Adrenal gland (tissue), 12 donors: Measurements from ENCODE around the gene RHEX. TPM values are rescaled to one million over a fixed set of nuclear protein-coding genes. Genes with fewer than 3 reads are reported as not detected.
A peak's percentile ranks its signal among the peaks of the same experiment; 100 is the strongest.

ENCODE experiments used
- DNase-seq, 7 donors: peaks; one replicate each; pipeline ENCODE4 v3.0.0-alpha.2; 2019 to 2020
- H3K27ac ChIP-seq, 5 donors: fragments of 200-600 bp; sonication (generic) in 4 of 5; 1 replicate in 3 of 5; 2 replicates in 2 of 5; pipeline versions ENCODE4 v1.5.1 to v1.8.0; 2016 to 2020; ENCODE audit warnings: mild to moderate bottlenecking in 1 of 5
- H3K27me3 ChIP-seq: fragments of 200-600 bp; 2 replicates; pipeline ENCODE4 v1.8.0; 2021
- H3K36me3 ChIP-seq, 2 donors: fragments of 200-600 bp; replicated peaks in 1 of 2; 1 replicate in 1 of 2; 2 replicates in 1 of 2; pipeline versions ENCODE4 v1.5.1 to v1.8.0; 2018 to 2022
- H3K4me1 ChIP-seq, 2 donors: fragments of 200-600 bp; replicated peaks in 1 of 2; 1 replicate in 1 of 2; 2 replicates in 1 of 2; pipeline versions ENCODE4 v1.5.1 to v1.8.0; 2018 to 2021
- H3K4me3 ChIP-seq, 4 donors: fragments of 200-600 bp; sonication (generic) in 3 of 4; one replicate each; pipeline ENCODE4 v1.5.1; 2016 to 2018
- H3K9me3 ChIP-seq, 3 donors: fragments of 200-600 bp; sonication (generic) in 1 of 3; replicated peaks in 1 of 3; 1 replicate in 2 of 3; 2 replicates in 1 of 3; pipeline versions ENCODE4 v1.5.1 to v1.8.0; 2016 to 2021
- CTCF ChIP-seq, 6 experiments: fragments of 450-650 bp in 4 of 6; fragments of 200-600 bp in 2 of 6; sonication (generic) in 1 of 6; IDR thresholded peaks; 1 replicate in 5 of 6; 2 replicates in 1 of 6; pipeline versions ENCODE4 v1.5.1 to v1.8.0; 2016 to 2021; ENCODE audit warnings: antibody characterized with exemption in 6 of 6, mild to moderate bottlenecking in 2 of 6, moderate library complexity in 1 of 6
- POLR2A ChIP-seq, 2 donors: fragments of 450-650 bp; IDR thresholded peaks; one replicate each; pipeline ENCODE4 v1.6.1; 2017; ENCODE audit warnings: antibody characterized with exemption in 2 of 2, mild to moderate bottlenecking in 2 of 2, moderate library complexity in 1 of 2
- WGBS, 4 donors: extraction: QIAGEN DNeasy Blood & Tissue Kit in 2 of 4; methylation state at CpG; one replicate each; pipeline versions ENCODE4 v1.1.5 to v1.1.7; 2013 to 2017; 5-methylcytosine and 5-hydroxymethylcytosine counted together
- intact Hi-C, 2 donors: fragments of 100-400 bp; cut with DNase I; formaldehyde crosslinking; loops; one replicate each; pipeline versions ENCODE4 v1.14.1 to v1.15.0; 2022 to 2023
- polyA plus RNA-seq, 3 donors: library from polyadenylated mRNA; stranded (reverse); fragments of 200-250 nt in 2 of 3; fragments of 350-450 nt in 1 of 3; fragmentation: Illumina TruSeq in 1 of 3; extraction: RNeasy Lipid Tissue Mini Kit (QIAGEN cat#74804) in 1 of 3; gene quantifications; one replicate each; pipeline ENCODE4 v1.2.3, GENCODE V29; 2013 to 2014
- total RNA-seq, 9 donors: library from RNA; depleted of rRNA in 4 of 9; stranded (reverse); fragments of >200 nt in 4 of 9; fragments of 120-200 nt in 1 of 9; fragmentation: NEBNext Ultra II Directional in 1 of 9; extraction: Animal tissue kit (Norgen Biotek cat#: 25700) in 1 of 9; gene quantifications; one replicate each; pipeline versions ENCODE4 v1.1.0 to v1.2.4, GENCODE V29; 2013 to 2023
- donor health status: healthy with polysubstance abuse.
- donor health status: Bipolar disorder and iron deficiency.
- donor health status: DM: yes; HTN: yes; CAD: no.
- donor health status: DM: no; HTN: no; CAD: no.
- donor health status: DM: no; HTN: no; CAD: no.
- donor health status: DM: yes; HTN: yes; CAD: no.

RHEX gene
- total and polyA plus RNA-seq, 12 donors, result 0.13 to 0.33 (median 0.17) TPM; not detected in 9

- Histone ChIP-seq H3K27me3 (peaks cover 11% of the 10 kb centered on the region), H3K27ac (no peak overlapping the region), H3K36me3 (no peaks in the 10 kb centered on the region), H3K4me3 (no peak overlapping the region), H3K4me1 (no peaks in the 10 kb centered on the region), H3K9me3 (no peaks in the 10 kb centered on the region)
- no peak for DNase-seq
- TF ChIP-seq POLR2A (IDR thresholded peaks at IDR 0.05), result no peak
- no peak for TF ChIP-seq CTCF (IDR thresholded peaks at IDR 0.05)
- intact Hi-C loops, result loop anchor here (10.0 kb wide), 2 partner anchors 69 to 309 kb away; no protein-coding TSS in a partner anchor
- WGBS, 4 donors, result 82 to 94% (median 88%) methylated on average over 10 of the region's 10 CpGs
Measured at GRCh38 chr1:206103979-206104378, 51.0 kb downstream of the RHEX start.

- no peak overlapping the region for H3K27ac ChIP-seq
- no peak for TF ChIP-seq POLR2A (IDR thresholded peaks at IDR 0.05)
- no peak for TF ChIP-seq CTCF (IDR thresholded peaks at IDR 0.05)
- no peaks in the 10 kb centered on the region for H3K4me1 ChIP-seq
- no peaks in the 10 kb centered on the region for H3K9me3 ChIP-seq
- H3K4me3 ChIP-seq, result no peak overlapping the region
- intact Hi-C loops, result loop anchor here (5.0 to 10.0 kb wide), 4 partner anchors 71 to 311 kb away; no protein-coding TSS in a partner anchor
- WGBS, 4 donors, result 72 to 85% (median 73%) methylated on average over 4 of the region's 4 CpGs
- DNase-seq, result no peak
- peaks cover 5% of the 10 kb centered on the region for H3K27me3 ChIP-seq
- no peaks in the 10 kb centered on the region for H3K36me3 ChIP-seq
Measured at GRCh38 chr1:206105464-206105995, 52.6 kb downstream of the RHEX start.

GRCh38 chr1:206106328-206107167 lies 53.6 kb downstream of the RHEX start:
- H3K27me3 ChIP-seq, result peaks cover 5% of the 10 kb centered on the region
- DNase-seq, result peak; percentile 77 to 91 (median 83)
- whole genome bisulfite sequencing, 4 donors, result 37 to 46% (median 43%) methylated on average over 8 of the region's 8 CpGs
- intact Hi-C loops, result loop anchor here (2.0 to 10.0 kb wide), 5 partner anchors 72 to 312 kb away; no protein-coding TSS in a partner anchor
- H3K9me3 ChIP-seq, result no peaks in the 10 kb centered on the region
- H3K36me3 ChIP-seq, result no peaks in the 10 kb centered on the region
- no peaks in the 10 kb centered on the region for H3K4me1 ChIP-seq
- no peak overlapping the region for H3K27ac ChIP-seq
- H3K4me3 ChIP-seq, result no peak overlapping the region
- TF ChIP-seq CTCF (IDR thresholded peaks at IDR 0.05) (peak; percentile 79 to 90 (median 83)), POLR2A (IDR thresholded peaks at IDR 0.05) (no peak)

- 67 to 73% (median 68%) methylated on average over 6 to 7 of the region's 7 CpGs for WGBS, 4 donors
- intact Hi-C loops, result loop anchor here (2.0 to 10.0 kb wide), 5 partner anchors 72 to 312 kb away; no protein-coding TSS in a partner anchor
- no peak overlapping the region for H3K27ac ChIP-seq
Measured at GRCh38 chr1:206107168-206107544, 54.2 kb downstream of the RHEX start.

More at GRCh38 chr1:206107168-206107544, 54.2 kb downstream of the RHEX start:
- TF ChIP-seq CTCF (IDR thresholded peaks at IDR 0.05) (no peak), POLR2A (IDR thresholded peaks at IDR 0.05) (no peak)
- DNase-seq, result no peak
- Histone ChIP-seq H3K27me3 (peaks cover 5% of the 10 kb centered on the region), H3K9me3 (no peaks in the 10 kb centered on the region), H3K4me3 (no peak overlapping the region), H3K4me1 (no peaks in the 10 kb centered on the region), H3K36me3 (no peaks in the 10 kb centered on the region)
